HepG2 (cell line): Measurements from ENCODE around the gene CEBPA. TPM values are rescaled to one million over a fixed set of nuclear protein-coding genes. Genes with fewer than 3 reads are reported as not detected.
A peak's percentile ranks its signal among the peaks of the same experiment; 100 is the strongest.

Experiments used
- FUBP1 ChIP-seq: sonication (generic); formaldehyde crosslinking; IDR thresholded peaks from 2 replicates; pipeline ENCODE4 v1.5.1; 2020; ENCODE audit warnings: missing genetic modification reagents, mild to moderate bottlenecking, borderline replicate concordance
- GPN1 ChIP-seq: sonication (generic); formaldehyde crosslinking; IDR thresholded peaks from 2 replicates; pipeline ENCODE4 v1.5.1; 2020; ENCODE audit warnings: missing genetic modification reagents, borderline replicate concordance
- KLF6 ChIP-seq: IDR thresholded peaks from 2 replicates; pipeline ENCODE4 v1.8.0; 2016; ENCODE audit warnings: missing biosample characterization, missing genetic modification reagents
- NFAT5 ChIP-seq: sonication (generic); formaldehyde crosslinking; IDR thresholded peaks from 2 replicates; pipeline ENCODE4 v1.4.0; 2020; ENCODE audit warnings: missing genetic modification reagents
- NPAS2 ChIP-seq: sonication (generic); formaldehyde crosslinking; IDR thresholded peaks from 2 replicates; pipeline ENCODE4 v1.8.0; 2022; ENCODE audit warnings: mild to moderate bottlenecking, missing genetic modification reagents, borderline replicate concordance
- PCBP2 ChIP-seq: fragments of 200-400 bp; formaldehyde crosslinking; optimal IDR thresholded peaks from 2 replicates; pipeline ENCODE3; 2018; ENCODE audit warnings: low read length, low read depth; ENCODE audit not compliant: poor library complexity, severe bottlenecking
- SYNCRIP ChIP-seq: fragments of 200-400 bp; formaldehyde crosslinking; IDR thresholded peaks from 2 replicates; pipeline ENCODE4 v1.6.1; 2018; ENCODE audit warnings: mild to moderate bottlenecking, low read depth, low read length; ENCODE audit not compliant: insufficient read depth
- TARDBP ChIP-seq: sonication (generic); formaldehyde crosslinking; IDR thresholded peaks from 2 replicates; pipeline ENCODE4 v1.8.0; 2022; ENCODE audit warnings: mild to moderate bottlenecking, missing genetic modification reagents
- TEAD2 ChIP-seq: sonication (generic); formaldehyde crosslinking; IDR thresholded peaks from 2 replicates; pipeline ENCODE4 v1.9.0; 2021; ENCODE audit warnings: missing genetic modification reagents
- ZBTB8A ChIP-seq: sonication (generic); formaldehyde crosslinking; IDR thresholded peaks from 2 replicates; pipeline ENCODE4 v1.4.0; 2020; ENCODE audit warnings: mild to moderate bottlenecking, low read depth, missing genetic modification reagents, borderline replicate concordance
- ZNF142 ChIP-seq: sonication (generic); formaldehyde crosslinking; IDR thresholded peaks from 2 replicates; pipeline ENCODE4 v1.4.0; 2020; ENCODE audit warnings: missing genetic modification reagents
- ZNF274 ChIP-seq: sonication (generic); formaldehyde crosslinking; IDR thresholded peaks from 2 replicates; pipeline ENCODE4 v1.5.1; 2020; ENCODE audit warnings: mild to moderate bottlenecking, missing genetic modification reagents
- ZNF749 ChIP-seq: sonication (generic); formaldehyde crosslinking; IDR thresholded peaks from 2 replicates; pipeline ENCODE4 v1.8.0; 2022; ENCODE audit warnings: mild to moderate bottlenecking, missing genetic modification reagents, moderate library complexity, borderline replicate concordance
- ZNF776 ChIP-seq: sonication (generic); formaldehyde crosslinking; IDR thresholded peaks from 2 replicates; pipeline ENCODE4 v1.4.0; 2020; ENCODE audit warnings: mild to moderate bottlenecking, missing genetic modification reagents
- ZNF781 ChIP-seq: sonication (generic); formaldehyde crosslinking; IDR thresholded peaks from 2 replicates; pipeline ENCODE4 v1.5.1; 2020; ENCODE audit warnings: borderline replicate concordance, mild to moderate bottlenecking, missing genetic modification reagents; ENCODE audit errors: not compliant biosample characterization
- polyA plus RNA-seq, 8 experiments: library from polyadenylated mRNA; depleted of rRNA in 3 of 8; stranded (reverse) in 7 of 8; unstranded in 1 of 8; fragments of >200 nt; fragmentation: Illumina TruSeq in 4 of 8; extraction: Trizol in 4 of 8; gene quantifications; 2 replicates each; pipeline versions ENCODE4 v1.2.1 to v1.2.3, GENCODE V29; 2011 to 2016; ENCODE audit warnings: low read depth in 4 of 8, missing spikeins in 1 of 8, mixed read lengths in 1 of 8; ENCODE audit not compliant: insufficient read depth in 1 of 8
- total RNA-seq, 5 experiments: library from RNA; depleted of rRNA; stranded (reverse); fragments of >200 nt; fragmentation: Illumina TruSeq; extraction: Trizol; gene quantifications; 2 replicates each; pipeline ENCODE4 v1.2.3, GENCODE V29; 2016; ENCODE audit warnings: low read depth in 1 of 5

CEBPA gene
- total and polyA plus RNA-seq, 2 of the 13 experiments (the other 11 are each of a cell fraction or from before 2014, with no cell fraction given) = 24.8 to 103 TPM

- TF ChIP-seq ZNF142 = no peak
- TF ChIP-seq NPAS2 (CRISPR knock-in tag) = no peak
- no peak for TF ChIP-seq PCBP2
- TF ChIP-seq SYNCRIP = no peak
- TF ChIP-seq ZNF781 (CRISPR knock-in tag) = no peak
- no peak for TF ChIP-seq ZNF274 (CRISPR knock-in tag)
- TF ChIP-seq NFAT5 (CRISPR knock-in tag) = no peak
- no peak for TF ChIP-seq KLF6 (CRISPR knock-in tag)
- no peak for TF ChIP-seq GPN1 (CRISPR knock-in tag)
- no peak; the same call in 1 of the 2 replicates for TF ChIP-seq ZNF776 (CRISPR knock-in tag)
- TF ChIP-seq ZBTB8A = no peak
- TF ChIP-seq FUBP1 (CRISPR knock-in tag) = no peak
- TF ChIP-seq ZNF749 = no peak
- no peak for TF ChIP-seq TEAD2 (CRISPR knock-in tag)
- TF ChIP-seq TARDBP (CRISPR knock-in tag) = peak; percentile 50; the same call in 1 of the 2 replicates
These were observed 23.7 kb downstream of the CEBPA start (continued) for GRCh38 chr19:33278403-33279269.
